TTC549 (cell line): Measurements from ENCODE around the gene SNN.

ENCODE experiments used
- FAIRE-seq: peaks from 2 replicates; lab custom pipeline; 2012; peaks lifted over from hg19 to GRCh38; lab: Jason Lieb, UNC

SNN gene

DNA sequence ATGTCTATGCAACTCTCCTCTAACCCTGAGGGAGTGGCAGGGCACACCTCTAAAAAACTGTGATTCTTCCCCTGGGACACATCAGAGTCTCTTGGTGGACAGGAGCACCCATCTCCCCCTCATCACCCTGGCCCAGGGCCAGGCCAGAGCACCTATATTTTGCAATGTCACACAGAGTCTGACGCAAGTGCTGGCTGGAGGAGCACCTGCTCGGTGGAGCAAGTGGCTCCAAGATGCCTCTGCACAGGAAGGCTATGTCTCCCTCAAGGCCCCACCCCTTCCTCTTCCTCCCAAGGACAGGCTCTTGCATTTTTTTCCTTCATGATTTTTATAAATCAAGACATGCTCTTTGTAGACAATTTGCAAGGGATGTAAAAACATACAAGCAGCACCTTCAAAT is 13.3 kb downstream of the SNN start:
- FAIRE-seq = no peak

DNA sequence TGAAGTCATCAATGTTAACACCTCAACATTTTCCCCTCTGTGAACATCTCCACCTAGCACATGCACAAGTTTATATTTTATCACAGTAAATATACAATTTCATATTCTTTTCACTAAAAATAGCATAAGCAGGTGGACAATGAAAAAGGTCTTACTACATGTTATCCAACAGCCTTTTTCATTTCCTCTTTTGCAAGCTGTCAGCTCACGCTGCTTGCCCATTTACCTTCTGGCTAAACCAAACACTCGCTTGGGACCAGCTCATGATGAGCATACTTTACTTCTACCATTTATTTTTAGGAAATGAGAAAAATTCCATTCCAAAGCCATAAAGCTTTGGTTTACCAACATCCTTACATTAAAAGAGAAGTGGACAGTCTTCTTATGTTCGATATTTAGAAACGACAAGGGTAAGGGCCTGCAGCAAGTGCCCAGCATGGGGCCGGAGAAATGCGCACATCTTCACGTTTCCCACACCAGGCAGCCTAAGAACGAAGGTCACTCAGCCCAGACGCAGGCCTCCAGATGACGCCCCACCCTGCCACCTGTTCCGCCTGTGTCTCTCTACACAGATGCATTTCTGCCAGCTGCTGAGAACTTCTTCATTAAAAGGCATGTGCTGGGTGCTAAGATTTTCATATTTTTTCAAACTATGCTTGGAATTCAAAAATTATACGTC is 13.9 kb downstream of the SNN start:
- FAIRE-seq = no peak

DNA sequence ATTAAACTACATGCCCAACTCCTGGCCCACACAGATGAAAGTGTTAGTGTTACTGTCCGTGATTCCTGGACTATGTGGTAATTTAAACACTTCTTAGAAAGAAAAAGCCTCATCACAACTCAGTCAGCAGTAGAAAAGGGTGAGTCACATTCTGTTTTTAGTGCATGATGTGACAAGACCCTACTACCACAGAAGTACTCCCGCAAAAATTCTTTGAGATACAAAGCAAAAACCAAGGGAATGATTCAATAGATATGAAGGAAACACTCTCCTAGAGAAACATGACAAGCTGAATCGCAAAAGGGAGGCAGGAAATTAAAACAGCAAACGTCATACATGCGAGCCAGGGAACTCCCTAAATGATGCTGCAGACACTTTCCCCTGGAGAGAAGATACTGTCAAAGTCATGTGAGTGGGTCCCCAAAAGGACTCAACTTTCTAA is 14.4 kb downstream of the SNN start:
- no peak for FAIRE-seq

DNA sequence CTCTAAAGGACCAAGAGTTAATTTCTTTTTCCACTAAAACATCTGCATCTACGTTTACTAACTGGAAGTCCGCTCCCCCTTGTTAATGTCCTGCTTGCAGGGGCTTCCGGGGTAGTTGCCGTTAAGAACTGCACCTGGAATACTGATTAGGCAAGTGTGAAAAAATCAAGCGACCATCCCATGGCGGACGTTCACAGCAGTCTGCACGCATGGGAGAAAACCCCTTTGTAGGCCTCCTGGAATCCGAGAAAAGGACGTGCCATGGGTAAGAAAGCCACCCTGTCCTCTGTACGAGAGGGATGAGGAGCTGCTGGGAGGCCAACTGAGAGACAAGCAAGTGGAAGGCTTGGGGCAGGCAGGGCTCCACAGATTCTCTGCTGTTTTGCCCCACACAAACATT is 14.9 kb downstream of the SNN start:
- FAIRE-seq = no peak

DNA sequence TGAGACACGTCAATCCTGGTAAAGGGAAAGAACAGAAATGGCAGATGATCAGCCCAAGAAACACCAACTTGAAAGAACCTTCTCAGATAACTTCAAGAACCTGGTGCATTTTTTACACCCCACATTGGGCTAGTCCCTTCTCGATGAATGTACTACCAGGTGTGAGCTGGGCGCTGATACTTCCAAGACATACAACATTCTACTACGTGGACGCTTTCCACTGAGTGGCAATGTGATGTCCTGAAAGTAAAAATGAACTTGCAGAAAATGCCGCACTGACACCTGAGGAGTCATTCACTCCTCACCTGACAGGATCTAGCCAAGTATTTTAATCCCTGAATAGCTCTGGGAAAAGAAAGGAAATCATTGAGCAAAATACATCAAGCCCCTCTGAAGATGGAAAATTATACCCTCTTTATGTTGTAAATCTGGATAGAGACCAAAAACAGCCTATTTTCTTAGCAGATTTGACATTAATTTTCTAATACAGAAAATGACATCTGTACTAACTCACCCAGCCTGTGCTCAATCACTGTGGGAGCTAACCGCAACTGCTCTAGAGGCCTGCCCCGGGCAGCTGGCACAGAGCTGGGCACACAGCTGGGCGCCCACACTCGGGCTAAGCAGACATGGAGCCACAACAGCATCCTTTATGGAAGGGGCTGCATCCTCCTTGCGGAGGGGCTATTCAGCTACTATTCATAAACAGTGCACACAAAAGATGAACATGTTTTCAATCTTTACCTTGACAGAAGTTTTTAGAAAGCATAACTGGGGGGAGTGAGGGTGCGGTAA is 16.2 kb downstream of the SNN start:
- FAIRE-seq = no peak

DNA sequence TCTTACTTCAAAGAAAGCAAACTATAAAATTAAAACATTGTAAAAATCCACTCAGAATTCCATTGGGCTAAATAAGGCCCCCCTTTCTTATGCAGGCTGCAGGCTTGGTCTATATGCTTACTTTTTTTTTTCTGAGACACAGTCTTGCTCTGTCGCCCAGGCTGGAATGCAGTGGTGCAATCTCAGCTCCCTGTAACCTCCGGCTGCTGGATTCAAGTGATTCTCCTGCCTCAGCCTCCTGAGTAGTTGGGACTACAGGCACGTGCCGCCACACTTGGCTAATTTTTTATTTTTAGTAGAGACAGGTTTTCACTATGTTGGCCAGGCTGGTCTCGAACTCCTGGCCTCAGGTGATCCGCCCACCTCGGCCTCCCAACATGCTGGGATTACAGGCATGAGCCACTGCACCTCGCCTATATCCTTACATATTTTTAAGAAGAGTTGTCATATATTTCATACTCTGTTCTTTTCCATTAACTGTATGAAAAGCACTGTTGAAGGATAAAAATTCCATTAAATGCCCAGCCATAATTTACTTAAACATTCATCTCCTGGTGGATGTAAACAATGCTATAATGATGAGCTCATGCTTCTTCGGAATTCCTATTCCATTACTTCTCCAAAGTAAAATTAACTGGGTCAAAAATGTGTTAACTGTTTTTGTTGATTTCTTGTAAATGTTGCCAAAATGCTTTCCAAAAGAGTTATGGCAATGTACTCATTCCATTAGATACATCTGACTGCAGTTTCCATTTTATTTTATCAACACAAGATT is 17.8 kb downstream of the SNN start:
- no peak for FAIRE-seq

DNA sequence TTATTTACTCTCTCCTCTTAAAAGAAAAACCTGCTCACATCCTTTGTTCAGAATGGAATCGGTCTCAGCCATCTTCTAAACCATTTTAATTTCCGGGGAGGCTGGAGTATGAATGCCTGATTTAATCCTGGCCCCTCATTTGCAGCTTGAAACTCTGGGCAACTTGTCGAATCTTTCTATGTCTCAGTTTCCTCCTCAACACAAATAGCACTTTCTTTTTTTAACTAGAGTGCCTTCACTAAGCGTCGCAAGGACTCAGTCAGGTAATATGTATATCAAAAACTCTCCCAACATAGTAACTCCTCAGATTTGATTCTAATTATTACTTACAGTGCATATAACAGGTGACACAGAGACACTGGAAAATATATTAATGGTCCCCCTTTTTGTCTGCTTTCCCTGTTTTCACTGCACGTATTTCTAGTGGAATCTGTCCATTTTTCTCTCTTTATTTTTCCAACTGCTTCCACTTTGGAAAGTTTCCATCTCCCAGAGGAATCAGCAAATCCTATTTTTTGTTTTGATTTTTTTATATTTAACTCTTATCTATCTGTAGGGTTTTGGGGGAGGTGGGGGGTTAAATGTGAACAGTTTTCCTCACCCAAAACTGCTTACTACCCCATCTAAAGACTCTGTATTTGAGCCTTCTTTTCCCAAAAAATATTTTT is 18.6 kb downstream of the SNN start:
- no peak for FAIRE-seq

DNA sequence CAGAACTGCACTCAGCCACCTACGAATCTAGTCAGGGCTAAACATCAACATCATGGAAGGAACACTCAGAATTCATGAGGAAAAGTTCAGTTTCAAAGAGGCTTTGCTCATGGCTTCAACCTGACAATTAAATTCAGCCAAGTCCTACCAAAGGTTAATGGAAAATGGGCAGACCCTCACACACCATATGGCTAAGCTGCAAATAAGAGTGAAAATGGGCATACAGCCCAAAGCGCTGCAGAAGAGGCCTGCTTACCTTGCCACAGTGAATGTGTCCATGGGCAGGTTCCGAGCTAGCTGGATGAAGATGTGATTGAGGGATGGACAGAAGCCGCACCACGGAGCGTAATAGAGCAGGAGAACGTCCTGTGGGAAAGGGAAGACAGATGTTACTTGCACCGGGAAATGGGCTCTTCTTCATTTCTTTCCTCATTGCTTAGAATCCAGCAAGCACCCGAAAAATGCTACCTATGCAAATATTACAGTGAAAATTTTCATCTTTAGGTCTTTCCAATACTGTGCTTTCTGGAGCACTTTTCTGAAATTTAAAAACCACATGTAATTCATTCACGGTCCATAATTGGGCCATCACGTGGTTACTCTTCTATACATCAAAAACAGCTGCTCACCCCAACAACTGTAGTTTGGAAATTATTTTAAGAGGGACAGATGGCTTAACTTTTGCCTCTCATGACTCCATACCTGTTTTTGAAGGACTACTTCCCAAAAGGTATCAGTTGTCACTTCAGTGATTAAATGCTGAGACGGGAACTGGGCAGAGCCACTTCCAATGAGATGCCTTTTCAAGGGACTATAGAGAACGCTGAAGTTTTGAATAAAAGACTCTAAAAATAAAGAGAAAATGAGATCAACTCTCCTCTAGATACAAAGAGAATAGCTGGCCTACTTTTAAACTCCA is 19.6 kb downstream of the SNN start:
- FAIRE-seq = no peak

DNA sequence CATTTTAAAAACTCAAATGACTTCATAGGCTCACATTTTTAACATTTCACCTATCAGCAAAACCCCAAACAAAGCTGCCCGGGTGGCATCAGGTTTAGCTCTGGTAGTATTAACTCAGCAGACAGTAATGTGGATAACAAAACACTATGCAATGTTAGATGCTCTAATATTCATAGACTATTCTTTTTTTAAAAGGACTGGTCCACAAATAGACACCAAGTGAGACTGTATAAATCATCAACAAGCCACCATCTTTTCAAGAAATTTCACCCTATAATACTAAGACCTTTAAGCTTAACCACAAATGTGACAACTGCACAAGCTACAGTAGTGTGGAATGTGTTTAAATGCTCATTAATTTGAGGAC is 20.2 kb downstream of the SNN start:
- FAIRE-seq = no peak

DNA sequence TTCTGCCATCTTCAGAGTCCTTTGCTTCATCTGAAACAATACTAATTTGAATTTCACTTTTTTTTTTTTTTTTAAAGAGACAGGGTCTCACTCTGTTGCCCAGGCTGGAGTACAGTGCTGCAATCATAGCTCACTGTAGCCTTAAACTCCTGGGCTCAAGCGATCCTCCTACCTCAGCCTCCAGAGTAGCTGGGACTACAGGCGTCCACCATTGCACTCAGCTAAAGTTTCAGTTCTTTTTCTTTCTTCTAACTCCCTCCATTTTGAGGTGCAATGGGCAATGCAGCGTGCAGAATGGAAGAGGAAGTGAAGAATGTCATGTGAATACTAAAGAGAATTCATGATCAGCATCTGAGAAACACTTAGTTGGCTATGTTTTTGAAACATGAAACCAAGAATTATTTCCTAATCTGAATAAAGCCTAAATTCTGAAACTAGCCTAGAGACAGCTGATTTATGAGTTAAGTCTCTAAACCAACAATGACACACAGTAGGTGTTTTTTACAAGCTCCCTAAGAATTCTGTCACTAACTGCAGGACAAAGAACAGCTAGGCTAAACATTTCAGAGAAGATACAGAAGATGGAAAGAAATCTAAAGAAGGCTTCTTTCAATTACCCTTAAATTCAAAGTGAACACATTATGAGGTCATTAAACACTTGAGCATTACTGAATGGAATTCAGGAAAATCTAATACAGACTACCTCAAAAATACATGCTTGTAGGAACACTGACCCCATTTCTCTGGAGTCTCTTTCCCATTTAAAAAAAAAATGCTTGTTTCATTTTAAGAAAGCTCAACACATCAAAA is 21.0 kb downstream of the SNN start:
- FAIRE-seq = no peak

DNA sequence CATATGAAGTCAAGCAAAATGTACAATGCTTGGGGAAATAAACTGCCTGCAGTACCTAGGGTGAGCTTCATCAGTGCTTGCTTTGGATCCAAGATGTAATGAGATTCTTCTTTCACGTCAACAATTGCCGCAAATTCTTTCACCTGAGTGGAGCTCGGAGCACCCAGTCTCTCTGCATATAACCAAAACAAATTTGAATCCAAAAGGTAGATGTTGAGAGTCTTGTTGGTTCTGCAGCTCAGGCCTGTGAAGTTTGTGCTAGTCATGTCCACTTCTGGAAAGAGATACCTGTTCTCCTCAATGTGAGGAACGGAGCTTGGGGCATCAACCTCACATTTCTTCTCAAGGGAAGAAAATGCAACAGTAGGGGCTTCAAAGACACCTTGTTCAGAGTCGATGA is 23.0 kb downstream of the SNN start:
- no peak for FAIRE-seq

DNA sequence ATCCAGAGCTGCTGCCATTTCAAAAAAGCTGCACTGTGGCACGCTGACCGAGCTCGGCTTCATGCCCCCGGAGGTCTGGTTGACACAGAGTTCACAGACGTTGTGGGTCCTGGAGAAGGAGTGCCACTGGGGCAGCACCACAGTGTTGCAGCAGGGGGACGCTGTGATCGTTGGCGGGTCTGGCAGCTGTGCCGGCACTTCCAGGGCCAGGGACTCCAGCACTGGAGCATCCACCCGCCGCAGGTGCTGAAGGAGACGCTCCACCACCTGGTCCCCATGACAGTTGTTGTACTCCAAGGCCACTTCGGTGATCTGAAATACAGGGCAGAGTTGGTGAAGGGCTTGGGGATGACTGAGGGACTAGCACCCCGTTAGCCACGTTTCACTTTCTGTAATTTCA is 23.5 kb downstream of the SNN start:
- no peak for FAIRE-seq

DNA sequence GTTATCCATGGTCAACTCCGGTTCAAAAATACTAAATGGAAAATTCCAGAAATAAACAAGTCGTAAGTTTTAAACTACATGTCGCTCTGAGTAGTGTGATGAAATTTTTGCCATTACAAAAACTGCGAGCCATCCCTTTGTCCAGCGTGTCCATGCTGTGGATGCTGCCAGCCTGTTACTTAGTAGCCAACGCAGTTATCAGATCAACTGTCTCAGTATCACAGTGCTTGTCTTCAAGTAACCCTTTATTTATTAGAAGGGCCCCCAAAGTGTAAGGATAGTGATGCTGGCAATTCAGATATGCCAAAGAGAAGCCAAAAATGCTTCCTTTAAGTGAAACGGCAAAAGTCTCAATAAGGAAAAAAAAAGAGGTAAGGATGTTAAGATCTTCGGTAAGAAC is 23.9 kb downstream of the SNN start:
- FAIRE-seq = no peak

DNA sequence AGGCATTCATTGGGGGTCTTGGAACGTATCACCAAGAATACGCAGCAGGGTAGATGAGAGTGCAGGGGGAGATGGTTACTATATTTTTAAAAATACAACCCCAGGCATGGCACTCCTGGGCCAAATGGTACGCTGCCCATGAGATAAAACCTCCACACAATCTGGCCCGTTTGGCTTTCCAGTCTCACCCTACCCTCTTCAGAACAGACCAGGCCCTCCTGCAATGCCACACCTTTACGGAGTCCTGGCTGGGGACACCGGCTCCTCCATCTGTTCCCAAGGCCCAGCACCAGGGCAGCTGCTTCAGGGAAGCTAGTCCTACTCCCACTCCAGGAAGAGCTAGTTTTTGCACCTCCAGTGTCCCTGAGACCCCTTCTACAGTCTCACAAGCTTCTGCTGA is 24.4 kb downstream of the SNN start:
- no peak for FAIRE-seq

DNA sequence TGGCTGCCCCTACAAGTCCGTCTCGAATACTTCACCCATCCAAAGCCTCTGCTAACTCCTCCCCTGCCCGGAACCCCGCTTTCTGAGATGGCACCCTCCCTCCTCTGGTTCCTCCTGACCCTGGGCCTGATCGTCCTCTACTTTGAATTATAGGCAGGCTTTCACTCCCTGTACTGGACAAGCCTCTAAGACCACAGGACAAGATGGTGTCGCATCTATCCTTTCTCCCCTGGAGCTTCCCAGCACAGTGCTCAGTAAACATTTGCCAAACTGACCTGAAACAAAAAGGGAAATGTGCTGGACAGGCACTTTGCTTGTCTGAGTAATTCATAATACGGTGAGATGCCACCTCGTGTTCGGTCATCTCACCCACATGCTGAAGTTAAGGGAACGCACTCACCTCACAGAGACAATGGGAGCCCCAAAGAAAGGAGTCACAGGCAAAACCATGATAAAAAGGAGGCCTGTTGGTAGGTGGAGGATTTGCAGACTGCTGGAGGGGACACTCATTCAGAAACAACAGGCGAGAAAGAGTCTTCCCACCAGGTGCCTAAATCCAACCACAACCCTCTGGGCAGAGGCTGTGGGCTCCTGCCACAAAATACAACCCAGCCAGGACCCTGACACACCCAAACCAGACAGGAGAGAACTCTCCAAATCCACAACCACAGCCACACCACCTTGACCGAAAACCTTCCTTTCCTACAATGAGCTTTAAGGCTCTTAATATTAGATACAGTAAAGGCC is 28.2 kb downstream of the SNN start:
- no peak for FAIRE-seq

DNA sequence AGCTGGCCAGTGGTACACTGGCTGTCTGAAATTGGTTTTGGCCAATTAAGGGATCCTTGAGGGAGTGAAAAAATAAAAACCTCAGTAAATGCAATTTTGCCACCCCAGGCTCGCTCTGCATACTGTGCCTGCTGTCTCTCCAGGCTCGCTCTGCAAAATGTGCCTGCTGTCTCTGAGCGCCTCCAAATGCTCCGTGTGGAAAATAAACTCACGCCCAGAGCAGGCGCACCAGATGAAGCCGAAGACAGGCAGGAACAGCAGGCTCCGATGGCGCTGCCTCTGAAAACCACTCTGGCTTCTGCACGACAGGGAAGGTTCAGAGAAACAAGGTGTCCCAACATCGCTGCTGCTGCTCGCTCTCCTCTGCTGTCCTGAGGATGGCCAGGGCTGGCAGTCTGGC is 29.1 kb downstream of the SNN start:
- no peak for FAIRE-seq

DNA sequence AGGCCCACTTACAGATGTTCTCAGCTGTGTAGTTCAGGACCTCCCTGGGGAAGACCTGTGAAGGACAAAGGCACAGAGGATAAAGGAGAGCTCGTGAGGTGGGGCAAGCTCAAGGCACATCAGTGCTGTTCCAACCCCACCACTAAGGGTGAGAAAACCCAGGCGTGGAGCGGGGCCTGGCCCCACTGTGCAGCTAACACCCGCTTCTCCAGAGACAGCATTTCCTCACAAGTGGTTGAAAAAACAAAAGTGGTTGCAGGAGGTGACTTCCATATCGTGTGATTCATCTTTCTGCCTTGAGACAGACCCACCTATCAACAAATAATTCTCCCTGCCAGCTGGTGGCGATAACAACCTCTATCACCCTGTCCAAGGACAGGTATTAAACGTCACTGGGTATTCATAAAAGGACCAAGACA is 30.0 kb downstream of the SNN start:
- no peak for FAIRE-seq

DNA sequence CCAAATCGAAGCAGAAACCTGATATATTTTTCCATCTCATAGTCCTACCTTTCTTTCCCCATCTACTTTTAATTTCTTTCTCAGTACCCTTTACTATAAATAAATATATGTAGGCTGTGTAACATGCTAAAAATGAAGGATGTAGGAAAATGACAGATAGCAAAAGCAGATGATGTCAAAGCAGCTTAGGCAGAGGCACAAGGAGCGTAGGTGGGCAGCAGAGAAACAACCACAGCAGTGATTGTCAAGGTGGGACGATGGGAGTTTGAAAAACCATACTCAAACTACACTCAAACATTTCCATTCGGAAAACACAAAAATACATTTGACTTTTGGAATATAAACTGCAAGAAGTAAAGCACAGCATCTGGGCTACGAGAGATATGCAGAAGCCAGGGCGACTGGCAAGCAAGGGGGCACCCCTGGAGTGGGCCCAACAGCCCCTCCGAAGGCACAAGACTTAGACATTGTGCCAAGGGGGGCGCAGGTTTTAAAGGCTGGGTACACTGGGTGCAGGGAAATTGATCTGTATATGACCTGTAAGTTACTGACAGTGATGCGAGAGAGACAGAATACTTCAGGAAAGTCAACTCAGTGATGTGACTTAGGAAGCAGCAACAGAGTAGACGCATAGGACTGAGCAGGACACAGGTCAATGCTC is 31.1 kb downstream of the SNN start:
- FAIRE-seq = no peak

DNA sequence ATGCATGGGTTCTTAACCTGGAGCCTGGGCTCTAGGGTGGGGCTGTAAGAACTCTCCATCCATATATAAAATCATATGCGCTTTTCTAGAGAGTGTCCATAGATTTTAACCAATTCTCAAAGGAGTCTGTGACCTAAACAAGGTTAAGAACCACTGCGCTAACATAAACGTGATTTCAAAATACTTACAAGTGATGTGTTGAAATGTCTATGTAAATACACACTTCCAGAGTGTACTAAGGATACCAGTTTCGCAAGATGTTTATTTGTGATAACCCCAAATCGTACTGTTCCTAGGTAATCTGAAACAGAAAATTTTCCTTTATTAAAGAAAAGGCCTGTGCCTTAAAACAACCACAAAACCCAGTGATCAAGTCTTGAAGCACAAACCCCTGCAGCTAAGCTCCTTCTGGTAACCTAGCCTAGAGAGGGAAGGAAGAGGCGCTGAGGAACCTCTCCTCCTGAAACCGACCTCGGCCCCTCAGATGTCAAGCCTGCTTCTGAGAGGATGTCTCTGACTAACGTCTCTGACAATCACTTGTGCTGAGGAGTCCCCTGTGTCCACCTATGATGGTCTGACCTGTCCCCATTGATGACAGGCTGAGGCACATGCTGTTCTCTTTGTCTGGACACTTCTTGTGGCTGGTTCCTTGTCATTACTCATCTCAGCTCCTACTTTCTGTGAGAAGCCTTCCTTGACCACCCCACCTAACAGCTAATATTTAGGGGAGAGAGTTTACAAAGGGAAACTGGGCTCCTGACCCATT is 32.2 kb downstream of the SNN start:
- FAIRE-seq = no peak
